Naive thymus-derived CD8-positive, alpha-beta T cell (primary cell): Measurements from ENCODE around the gene CHST11. TPM values are rescaled to one million over a fixed set of nuclear protein-coding genes. Genes with fewer than 3 reads are reported as not detected.

ENCODE experiments used
- ATAC-seq, 2 donors: fragments of 150-1000 bp; cut with Tn5 transposase in 1 of 2; sonication (Bioruptor Pico), chemical (Tn5 transposase) in 1 of 2; 1 replicate in 1 of 2; 2 replicates in 1 of 2; pipeline ENCODE4 v1.10.0; 2021; ENCODE audit warnings: mild to moderate bottlenecking in 2 of 2, moderate library complexity in 2 of 2
- POLR2A ChIA-PET: fragments of 350-600 bp; sonication (Branson Sonifier 250); formaldehyde crosslinking; loops from one replicate; lab custom pipeline; 2021; ENCODE audit warnings: antibody characterized with exemption; lab: Charles Lee
- DNase-seq, 10 donors: peaks; one replicate each; pipeline versions ENCODE4 v3.0.0 to v3.0.0-alpha.2; 2020 to 2022
- H3K27ac Mint-ChIP-seq, 10 donors: one replicate each; pipeline ENCODE4 v1.8.0; 2020 to 2022; ENCODE audit warnings: mild to moderate bottlenecking in 10 of 10, mixed read lengths in 10 of 10, moderate library complexity in 4 of 10, inconsistent platforms in 1 of 10
- H3K27me3 Mint-ChIP-seq, 5 donors: one replicate each; pipeline ENCODE4 v1.8.0; 2021 to 2022; ENCODE audit warnings: mixed read lengths in 5 of 5
- H3K36me3 Mint-ChIP-seq, 3 donors: one replicate each; pipeline ENCODE4 v1.8.0; 2020 to 2022; ENCODE audit warnings: mixed read lengths in 3 of 3, mild to moderate bottlenecking in 2 of 3, inconsistent platforms in 1 of 3
- H3K4me1 Mint-ChIP-seq, 4 donors: one replicate each; pipeline ENCODE4 v1.8.0; 2021 to 2022; ENCODE audit warnings: mixed read lengths in 4 of 4
- H3K4me3 Mint-ChIP-seq, 10 donors: one replicate each; pipeline ENCODE4 v1.8.0; 2020 to 2022; ENCODE audit warnings: mild to moderate bottlenecking in 10 of 10, mixed read lengths in 10 of 10, moderate library complexity in 6 of 10, inconsistent platforms in 1 of 10
- H3K9me3 Mint-ChIP-seq, 9 donors: one replicate each; pipeline ENCODE4 v1.8.0; 2020 to 2022; ENCODE audit warnings: mixed read lengths in 9 of 9, mild to moderate bottlenecking in 3 of 9, inconsistent platforms in 1 of 9, moderate library complexity in 1 of 9
- polyA plus RNA-seq, 3 donors: library from polyadenylated mRNA; unstranded; fragments of 300-500 nt; fragmentation: Illumina TruSeq; gene quantifications; one replicate each; pipeline ENCODE4 v1.2.3, GENCODE V29; 2021
- total RNA-seq, 8 experiments: library from RNA in 2 of 8; stranded (reverse) in 2 of 8; gene quantifications; one replicate each; pipeline ENCODE4 v1.2.3 and lab custom pipeline; 2021 to 2026

CHST11 gene
- total and polyA plus RNA-seq, 5 experiments from 2014 or later = 23.1 to 35.6 (median 26.8) TPM

GRCh38 chr12:104585448-104586055 is 128.8 kb downstream of the CHST11 start:
- Mint-ChIP-seq H3K4me3 (no peak overlapping the region), H3K27ac (peak overlapping the region in 3 of 10 donors; percentile 24 to 29 (median 25)), H3K36me3 (peaks cover 0 to 6% (median 0%) of the 10 kb centered on the region in 3 donors), H3K9me3 (no peaks in the 10 kb centered on the region), H3K27me3 (no peaks in the 10 kb centered on the region), H3K4me1 (peaks cover 28 to 75% (median 44%) of the 10 kb centered on the region in 4 donors)
- ATAC-seq (no peak), DNase-seq (no peak)
- POLR2A ChIA-PET = no interaction called here

DNA sequence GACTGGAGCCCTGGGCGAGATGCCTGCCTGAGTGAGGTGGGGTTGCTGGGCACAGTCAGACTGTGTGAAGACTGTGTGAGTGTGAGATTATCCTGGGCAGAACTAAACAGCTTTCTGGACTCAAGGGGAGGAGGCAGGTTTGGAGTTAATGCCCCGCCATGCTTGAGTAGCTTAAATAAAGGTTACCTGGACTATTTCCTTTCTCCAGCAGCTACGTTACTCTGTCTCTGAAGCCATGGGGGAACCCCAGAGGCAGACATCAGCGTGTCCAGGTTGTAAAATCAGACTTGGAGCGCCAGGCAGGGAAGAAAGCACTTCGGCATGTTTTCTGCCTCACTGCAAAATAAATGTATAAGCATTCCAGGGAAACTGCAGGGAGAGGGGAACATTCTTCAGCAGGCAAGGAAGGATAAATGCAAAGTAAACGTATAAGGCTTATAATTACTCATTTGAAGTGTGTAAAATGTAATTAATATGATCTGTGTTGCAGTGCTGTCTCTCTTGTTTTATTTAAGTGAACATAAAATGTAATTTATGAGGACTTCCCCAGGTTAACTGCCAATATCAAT is 129.7 kb downstream of the CHST11 start:
- no peak for ATAC-seq
- Mint-ChIP-seq H3K4me3 (no peak overlapping the region), H3K36me3 (peaks cover 0 to 6% (median 3%) of the 10 kb centered on the region in 3 donors), H3K4me1 (peaks cover 31 to 71% (median 48%) of the 10 kb centered on the region in 4 donors), H3K27me3 (no peaks in the 10 kb centered on the region), H3K9me3 (no peaks in the 10 kb centered on the region), H3K27ac (peak overlapping the region in 3 of 10 donors; percentile 9 to 51 (median 41))
- no peak for DNase-seq
- POLR2A ChIA-PET = no interaction called here

DNA sequence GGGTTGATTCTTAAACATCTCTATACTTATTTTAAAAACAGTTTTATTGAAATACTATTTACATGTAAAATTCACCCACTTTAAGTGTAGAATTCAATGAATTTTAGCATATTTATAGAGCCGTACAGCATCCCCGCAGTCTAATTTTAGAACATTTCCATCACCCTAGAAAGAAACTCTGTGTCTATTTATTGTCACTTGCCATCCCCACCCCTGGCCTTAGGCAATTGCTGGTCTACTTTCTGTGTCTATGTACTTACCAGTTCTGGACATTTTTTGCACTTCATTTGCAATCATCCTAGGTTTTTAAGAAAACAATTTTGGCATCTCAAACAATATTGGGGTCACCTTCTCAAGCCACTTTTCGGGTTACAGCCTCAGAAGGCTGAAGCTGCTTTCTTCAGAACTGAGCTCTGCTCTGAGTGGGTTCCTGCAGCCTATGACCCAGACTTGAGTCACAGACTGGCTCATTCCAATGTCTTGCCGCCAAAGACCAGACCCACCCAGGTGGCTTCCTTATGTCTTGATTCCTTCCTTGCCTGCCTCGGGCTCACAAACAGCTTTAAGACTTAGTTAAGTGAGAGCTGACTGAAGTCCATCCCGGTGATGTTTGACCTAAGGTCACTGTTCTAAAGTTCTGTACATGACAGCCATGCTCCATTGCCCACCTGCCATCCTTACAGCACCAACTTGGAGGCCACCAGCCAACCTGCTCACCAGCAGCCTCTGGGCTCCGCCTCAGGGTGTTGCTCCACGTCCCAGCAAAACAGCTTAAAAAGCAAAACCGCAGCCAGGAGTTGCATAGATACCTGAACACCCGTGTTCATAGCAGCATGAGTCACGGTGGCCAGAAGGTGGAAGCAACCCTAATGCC is 131.5 kb downstream of the CHST11 start:
- no peaks in the 10 kb centered on the region for H3K9me3 Mint-ChIP-seq
- H3K36me3 Mint-ChIP-seq = peaks cover 0 to 6% (median 5%) of the 10 kb centered on the region in 3 donors
- POLR2A ChIA-PET = interaction anchor here (1.2 kb wide), 1 partner anchor 71 kb away, joined by 3 read pairs; no protein-coding TSS in a partner anchor
- ATAC-seq = no peak
- peak overlapping the region in 1 of 10 donors; percentile 27 for H3K27ac Mint-ChIP-seq
- no peak overlapping the region for H3K4me3 Mint-ChIP-seq
- no peak for DNase-seq
- H3K27me3 Mint-ChIP-seq = no peaks in the 10 kb centered on the region
- peaks cover 23 to 57% (median 40%) of the 10 kb centered on the region in 4 donors for H3K4me1 Mint-ChIP-seq

DNA sequence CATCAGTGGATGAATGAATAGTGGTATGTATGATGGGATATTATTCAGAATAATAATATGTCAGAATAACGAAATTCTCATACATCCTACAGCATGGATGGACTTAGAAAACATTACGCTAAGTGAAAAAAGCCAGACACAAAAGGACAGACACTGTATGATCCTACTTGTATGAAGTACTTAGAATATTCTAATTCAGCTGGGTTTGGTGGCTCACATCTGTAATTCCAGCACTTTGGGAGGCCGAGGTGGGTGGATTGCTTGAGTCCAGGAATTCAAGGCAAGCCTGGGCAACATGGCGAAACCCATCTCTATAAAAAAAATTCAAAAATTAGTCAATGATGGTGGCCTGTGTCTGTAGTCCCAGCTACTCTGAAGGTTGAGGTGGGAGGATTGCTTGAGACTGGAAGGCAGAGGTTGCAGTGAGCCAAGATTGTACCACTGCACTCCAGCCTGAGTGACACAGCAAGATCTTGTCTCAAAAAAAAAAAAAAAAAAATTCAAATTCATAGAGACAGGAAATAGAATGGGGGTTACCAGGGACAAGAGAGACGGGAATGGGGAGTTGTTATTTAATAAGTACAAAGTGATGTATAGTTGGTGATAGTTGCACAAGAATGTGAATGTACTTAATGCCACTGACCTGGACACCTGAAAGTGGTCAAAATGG is 132.3 kb downstream of the CHST11 start:
- Mint-ChIP-seq H3K9me3 (no peaks in the 10 kb centered on the region), H3K36me3 (peaks cover 0 to 6% (median 5%) of the 10 kb centered on the region in 3 donors), H3K27ac (peak overlapping the region in 1 of 10 donors; percentile 52), H3K4me1 (peaks cover 21 to 57% (median 37%) of the 10 kb centered on the region in 4 donors), H3K27me3 (no peaks in the 10 kb centered on the region), H3K4me3 (no peak overlapping the region)
- no peak for DNase-seq
- POLR2A ChIA-PET = no interaction called here
- no peak for ATAC-seq

GRCh38 chr12:104590022-104590421 is 133.3 kb downstream of the CHST11 start:
- Mint-ChIP-seq H3K4me1 (peaks cover 23 to 57% (median 40%) of the 10 kb centered on the region in 4 donors), H3K4me3 (no peak overlapping the region), H3K9me3 (no peaks in the 10 kb centered on the region), H3K36me3 (peaks cover 0 to 6% (median 5%) of the 10 kb centered on the region in 3 donors), H3K27me3 (no peaks in the 10 kb centered on the region), H3K27ac (no peak overlapping the region)
- POLR2A ChIA-PET = no interaction called here
- no peak for ATAC-seq
- no peak for DNase-seq

DNA sequence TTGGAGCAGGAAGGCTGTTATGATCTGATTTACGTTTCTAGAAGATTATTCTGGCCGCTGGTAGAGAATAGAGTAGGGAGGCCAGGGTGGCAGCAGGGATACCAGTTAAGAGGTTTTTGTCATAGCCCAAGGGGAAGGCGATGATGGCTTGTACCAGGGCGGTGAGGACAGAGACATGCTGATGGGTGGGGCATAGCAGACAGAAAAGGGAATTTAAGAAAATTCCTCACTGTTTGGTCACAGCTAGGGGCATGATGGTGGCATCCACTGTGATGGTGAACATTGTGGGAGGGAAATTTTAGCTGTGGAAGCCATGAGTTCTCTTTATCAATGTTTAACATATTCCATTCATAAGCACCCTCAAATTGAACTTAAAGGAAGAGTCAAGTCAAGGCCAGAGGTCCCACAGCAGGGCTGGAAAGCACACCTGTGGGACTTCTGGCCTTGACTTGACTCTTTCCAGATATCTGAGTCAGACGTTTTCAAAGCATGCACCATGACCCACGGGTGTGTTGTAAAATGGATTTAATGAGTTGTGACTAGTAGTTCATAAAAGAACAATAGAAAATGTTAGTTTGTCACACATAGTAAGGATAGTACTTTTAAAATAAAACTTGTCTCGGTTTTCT is 134.6 kb downstream of the CHST11 start:
- peaks cover 0 to 5% (median 4%) of the 10 kb centered on the region in 3 donors for H3K36me3 Mint-ChIP-seq
- no peak overlapping the region for H3K27ac Mint-ChIP-seq
- no peak overlapping the region for H3K4me3 Mint-ChIP-seq
- POLR2A ChIA-PET = no interaction called here
- H3K4me1 Mint-ChIP-seq = peaks cover 24 to 59% (median 39%) of the 10 kb centered on the region in 4 donors
- no peak for DNase-seq
- no peaks in the 10 kb centered on the region for H3K9me3 Mint-ChIP-seq
- no peak for ATAC-seq
- no peaks in the 10 kb centered on the region for H3K27me3 Mint-ChIP-seq

- Mint-ChIP-seq H3K9me3 (no peaks in the 10 kb centered on the region), H3K4me1 (peaks cover 27 to 68% (median 47%) of the 10 kb centered on the region in 4 donors), H3K4me3 (no peak overlapping the region), H3K27me3 (no peaks in the 10 kb centered on the region), H3K36me3 (peaks cover 0 to 5% (median 4%) of the 10 kb centered on the region in 3 donors), H3K27ac (no peak overlapping the region)
- no peak for ATAC-seq
- POLR2A ChIA-PET = no interaction called here
- DNase-seq = no peak
Observed at GRCh38 chr12:104593482-104593881, 136.7 kb downstream of the CHST11 start.

GRCh38 chr12:104596134-104596799 is 139.5 kb downstream of the CHST11 start:
- no peak for DNase-seq
- ATAC-seq = no peak
- Mint-ChIP-seq H3K27ac (peak overlapping the region in 2 of 10 donors; percentile 12 to 66), H3K4me3 (no peak overlapping the region), H3K36me3 (peaks cover 0 to 2% (median 1%) of the 10 kb centered on the region in 3 donors), H3K9me3 (no peaks in the 10 kb centered on the region), H3K4me1 (peaks cover 29 to 75% (median 47%) of the 10 kb centered on the region in 4 donors), H3K27me3 (no peaks in the 10 kb centered on the region)
- POLR2A ChIA-PET = interaction anchor here (0.7 kb wide), 1 partner anchor 18 kb away, joined by 3 read pairs; no protein-coding TSS in a partner anchor

- POLR2A ChIA-PET = no interaction called here
- Mint-ChIP-seq H3K27ac (peak overlapping the region in 2 of 10 donors; percentile 2 to 3), H3K36me3 (peaks cover 0 to 3% (median under 1%) of the 10 kb centered on the region in 3 donors), H3K9me3 (no peaks in the 10 kb centered on the region), H3K4me3 (no peak overlapping the region), H3K27me3 (no peaks in the 10 kb centered on the region), H3K4me1 (peaks cover 29 to 83% (median 50%) of the 10 kb centered on the region in 4 donors)
- DNase-seq (no peak), ATAC-seq (no peak)
Observed at GRCh38 chr12:104596898-104597843, 140.4 kb downstream of the CHST11 start.

DNA sequence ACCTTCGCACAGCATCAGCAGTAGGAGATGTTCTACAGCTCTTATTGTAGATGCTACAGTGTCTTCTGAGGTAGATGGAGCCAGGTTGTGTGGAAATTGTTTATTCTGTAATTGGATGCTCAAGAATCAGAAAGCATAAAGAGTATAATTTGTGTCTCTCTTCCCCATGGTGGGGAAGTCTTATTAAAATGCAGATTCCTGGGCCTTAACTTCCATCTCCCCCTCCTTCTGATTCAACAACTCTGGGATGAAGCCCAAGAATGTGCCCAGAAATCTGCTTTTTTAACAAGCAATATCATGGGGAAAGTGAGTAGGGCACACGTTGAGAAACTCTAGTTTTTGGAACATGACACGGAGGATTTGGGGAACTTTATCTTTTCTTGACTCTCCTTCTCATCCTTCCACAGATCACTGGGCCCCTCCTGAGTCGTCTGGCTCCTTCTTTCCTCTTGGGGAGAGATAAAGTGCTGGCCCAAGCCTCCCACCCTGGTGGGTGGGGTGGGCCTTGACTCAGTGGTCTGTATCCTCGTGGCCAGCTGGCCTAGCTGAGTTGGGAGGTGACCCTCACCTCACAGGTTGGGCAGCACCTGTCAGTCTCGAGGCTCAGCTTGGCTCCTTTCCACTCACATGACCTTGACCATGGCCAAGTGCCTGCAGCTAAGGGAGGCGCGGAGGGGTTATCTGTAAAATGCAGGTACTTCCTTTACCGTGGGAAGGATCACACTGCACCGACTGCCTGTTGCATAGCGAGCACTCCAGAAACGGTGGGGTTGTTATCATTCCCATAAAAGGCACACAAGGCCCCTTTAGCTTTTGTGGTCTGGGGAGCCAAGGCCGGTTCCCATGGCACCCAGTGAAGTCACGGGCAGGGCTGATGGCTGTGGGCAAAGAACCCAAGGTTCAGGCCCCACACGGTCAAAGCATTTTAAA is 141.9 kb downstream of the CHST11 start:
- Mint-ChIP-seq H3K36me3 (peaks cover 0 to 7% (median 5%) of the 10 kb centered on the region in 3 donors), H3K4me1 (peaks cover 29 to 89% (median 50%) of the 10 kb centered on the region in 4 donors), H3K4me3 (no peak overlapping the region), H3K9me3 (no peaks in the 10 kb centered on the region), H3K27me3 (no peaks in the 10 kb centered on the region), H3K27ac (no peak overlapping the region)
- DNase-seq (no peak), ATAC-seq (no peak)
- POLR2A ChIA-PET = no interaction called here
